Measurements from ENCODE around the gene DIP2B. TPM values are rescaled to one million over a fixed set of nuclear protein-coding genes. Genes with fewer than 3 reads are reported as not detected.
A peak's percentile ranks its signal among the peaks of the same experiment; 100 is the strongest.

The DIP2B gene
- total RNA-seq, 5 donors from 2014 or later (not counting 1 experiment from before 2014, with no cell fraction given), result 27.5 to 46.0 (median 29.6) TPM

DNA sequence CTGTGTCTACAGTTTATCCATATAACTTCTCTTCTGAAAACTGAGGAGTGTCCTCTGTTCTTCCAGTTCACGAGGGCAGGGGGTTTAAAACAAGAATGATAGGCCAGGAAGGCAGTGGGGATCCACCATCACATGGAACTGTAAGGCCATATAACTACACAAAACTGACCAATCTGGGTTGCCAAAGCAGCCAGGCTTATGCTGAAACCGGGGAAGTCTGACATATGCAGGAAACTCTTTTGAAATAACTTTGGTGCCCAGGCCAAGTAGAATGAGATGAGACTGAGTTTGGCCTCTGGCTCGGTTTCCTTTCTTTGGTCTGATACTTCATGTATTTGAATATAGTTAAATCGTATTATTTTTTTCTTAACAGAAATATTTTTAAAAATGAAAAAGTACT lies 241.1 kb downstream of the DIP2B start:
- no peak overlapping the region for H3K27ac ChIP-seq (ENCODE audit: low read length)
- Mint-ChIP-seq H3K36me3 (peaks cover 62% of the 10 kb centered on the region), H3K4me1 (no peaks in the 10 kb centered on the region), H3K9me3 (no peaks in the 10 kb centered on the region), H3K27ac (no peak overlapping the region), H3K4me3 (no peak overlapping the region), H3K27me3 (no peaks in the 10 kb centered on the region)
- ChIA-PET CTCF (interaction anchor here in 1 of 2 donors (0.8 kb wide), 1 partner anchor 41 kb away, joined by 3 read pairs; no protein-coding TSS in a partner anchor), POLR2A (no interaction called here)
- no CpG with 5 or more reads among the region's 4 CpGs for WGBS (ENCODE audit: insufficient coverage)
- DNase-seq (no peak), ATAC-seq (replicated peaks in 1 of 4) (no peak)
- no peaks in the 10 kb centered on the region for H3K9me3 ChIP-seq
- no peak overlapping the region for H3K4me3 ChIP-seq (ENCODE audit: control insufficient read depth in 1 of 2, extremely low read depth in 1 of 2, low read length in 1 of 2)
- no peaks in the 10 kb centered on the region for H3K27me3 ChIP-seq (replicated peaks in 1 of 2; ENCODE audit: control insufficient read depth in 2 of 2, extremely low read depth in 1 of 2, insufficient read depth in 2 of 2, low read length in 1 of 2)
- H3K4me1 ChIP-seq (ENCODE audit: control insufficient read depth in 1 of 2, extremely low read depth in 1 of 2, insufficient read depth in 2 of 2, low read length in 2 of 2), result no peaks in the 10 kb centered on the region
- peaks cover 9 to 54% of the 10 kb centered on the region in 2 donors for H3K36me3 ChIP-seq (ENCODE audit: control insufficient read depth in 2 of 2, extremely low read depth in 1 of 2, insufficient read depth in 1 of 2, low read length in 1 of 2)

DNA sequence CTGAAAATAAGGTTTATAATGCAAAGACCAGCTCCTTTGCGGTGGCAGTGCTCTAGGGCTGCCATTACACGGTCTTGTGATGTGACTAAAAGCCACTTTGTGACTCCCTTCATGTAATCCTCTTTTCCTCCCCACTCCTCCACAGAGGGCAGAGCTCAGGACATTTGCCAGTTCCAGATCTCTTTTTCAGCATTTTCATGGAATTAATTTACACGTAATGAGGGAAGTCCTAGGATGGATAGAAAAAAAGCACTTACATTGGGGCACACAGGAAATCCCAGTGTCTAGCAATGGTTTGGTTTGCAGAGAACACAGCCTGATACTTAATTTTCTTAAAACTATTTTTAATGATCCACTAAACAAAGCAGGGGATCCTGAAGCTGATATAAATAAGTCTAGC lies 241.6 kb downstream of the DIP2B start:
- Histone ChIP-seq H3K36me3 (ENCODE audit: control insufficient read depth in 2 of 2, extremely low read depth in 1 of 2, insufficient read depth in 1 of 2, low read length in 1 of 2) (peaks cover 9 to 48% of the 10 kb centered on the region in 2 donors), H3K27ac (ENCODE audit: low read length) (no peak overlapping the region), H3K4me3 (ENCODE audit: control insufficient read depth in 1 of 2, extremely low read depth in 1 of 2, low read length in 1 of 2) (no peak overlapping the region), H3K27me3 (replicated peaks in 1 of 2; ENCODE audit: control insufficient read depth in 2 of 2, extremely low read depth in 1 of 2, insufficient read depth in 2 of 2, low read length in 1 of 2) (no peaks in the 10 kb centered on the region), H3K4me1 (ENCODE audit: control insufficient read depth in 1 of 2, extremely low read depth in 1 of 2, insufficient read depth in 2 of 2, low read length in 2 of 2) (no peaks in the 10 kb centered on the region), H3K9me3 (no peaks in the 10 kb centered on the region)
- H3K27me3 Mint-ChIP-seq, result no peaks in the 10 kb centered on the region
- no peaks in the 10 kb centered on the region for H3K9me3 Mint-ChIP-seq
- ATAC-seq (replicated peaks in 1 of 4) (no peak), DNase-seq (no peak)
- CTCF ChIA-PET, result no interaction called here
- WGBS (ENCODE audit: insufficient coverage), result 100% methylated on average over 3 of the region's 3 CpGs
- no peak overlapping the region for H3K4me3 Mint-ChIP-seq
- H3K36me3 Mint-ChIP-seq, result peaks cover 56% of the 10 kb centered on the region
- H3K4me1 Mint-ChIP-seq, result no peaks in the 10 kb centered on the region
- H3K27ac Mint-ChIP-seq, result no peak overlapping the region
- POLR2A ChIA-PET, result no interaction called here

DNA sequence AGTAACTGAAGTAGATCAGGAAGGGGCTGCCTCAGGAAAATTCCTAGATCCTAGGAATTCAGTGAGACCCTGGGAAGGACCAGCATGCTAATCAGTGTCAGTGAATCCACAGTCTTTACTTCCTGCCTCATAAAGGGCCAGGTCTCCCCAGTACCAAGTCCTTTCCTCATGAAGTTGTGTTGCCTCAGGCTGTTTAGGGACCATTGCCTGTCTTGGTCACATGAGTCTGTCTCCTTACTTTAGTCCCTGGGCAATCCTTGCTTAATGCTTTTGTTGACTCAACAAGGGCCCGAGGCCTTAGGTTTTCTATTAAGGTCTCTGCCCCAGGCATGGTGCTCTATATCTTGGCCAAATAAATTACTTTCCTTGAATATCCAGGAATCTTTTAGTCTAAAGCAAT lies 243.0 kb downstream of the DIP2B start:
- Mint-ChIP-seq H3K4me3 (no peak overlapping the region), H3K4me1 (no peaks in the 10 kb centered on the region), H3K9me3 (no peaks in the 10 kb centered on the region), H3K27ac (no peak overlapping the region), H3K36me3 (peaks cover 48% of the 10 kb centered on the region), H3K27me3 (no peaks in the 10 kb centered on the region)
- Histone ChIP-seq H3K4me3 (ENCODE audit: control insufficient read depth in 1 of 2, extremely low read depth in 1 of 2, low read length in 1 of 2) (no peak overlapping the region), H3K27ac (ENCODE audit: low read length) (no peak overlapping the region), H3K4me1 (ENCODE audit: control insufficient read depth in 1 of 2, extremely low read depth in 1 of 2, insufficient read depth in 2 of 2, low read length in 2 of 2) (no peaks in the 10 kb centered on the region), H3K9me3 (no peaks in the 10 kb centered on the region), H3K36me3 (ENCODE audit: control insufficient read depth in 2 of 2, extremely low read depth in 1 of 2, insufficient read depth in 1 of 2, low read length in 1 of 2) (peaks cover 5 to 38% of the 10 kb centered on the region in 2 donors), H3K27me3 (replicated peaks in 1 of 2; ENCODE audit: control insufficient read depth in 2 of 2, extremely low read depth in 1 of 2, insufficient read depth in 2 of 2, low read length in 1 of 2) (no peaks in the 10 kb centered on the region)
- ChIA-PET POLR2A (no interaction called here), CTCF (no interaction called here)
- no CpG with 5 or more reads among the region's 1 CpG for WGBS (ENCODE audit: insufficient coverage)
- DNase-seq (no peak), ATAC-seq (replicated peaks in 1 of 4) (no peak)

DNA sequence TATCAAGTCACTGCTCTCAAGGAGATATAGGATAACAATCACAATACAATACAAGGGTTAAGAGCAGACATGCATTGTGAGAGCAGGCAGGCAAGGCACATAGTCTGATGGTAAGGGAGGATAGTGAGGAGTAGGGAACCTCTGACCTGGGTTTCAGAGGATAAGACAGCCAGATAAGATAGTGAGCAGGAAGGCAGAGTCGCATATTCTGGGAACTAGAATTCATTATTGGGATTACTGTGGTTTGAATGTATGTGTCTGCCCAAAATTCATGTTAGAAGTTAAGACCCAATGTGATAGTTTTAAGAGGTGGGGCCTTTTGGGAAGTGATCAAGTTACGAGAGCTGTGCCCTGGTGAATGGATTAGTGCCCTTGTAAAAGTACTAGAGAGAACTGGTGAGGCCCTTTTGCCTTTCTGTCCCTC lies 244.7 kb downstream of the DIP2B start:
- no peak for ATAC-seq (replicated peaks in 1 of 4)
- Histone ChIP-seq H3K27me3 (replicated peaks in 1 of 2; ENCODE audit: control insufficient read depth in 2 of 2, extremely low read depth in 1 of 2, insufficient read depth in 2 of 2, low read length in 1 of 2) (no peaks in the 10 kb centered on the region), H3K27ac (ENCODE audit: low read length) (no peak overlapping the region), H3K9me3 (no peaks in the 10 kb centered on the region), H3K4me3 (ENCODE audit: control insufficient read depth in 1 of 2, extremely low read depth in 1 of 2, low read length in 1 of 2) (no peak overlapping the region), H3K4me1 (ENCODE audit: control insufficient read depth in 1 of 2, extremely low read depth in 1 of 2, insufficient read depth in 2 of 2, low read length in 2 of 2) (no peaks in the 10 kb centered on the region), H3K36me3 (ENCODE audit: control insufficient read depth in 2 of 2, extremely low read depth in 1 of 2, insufficient read depth in 1 of 2, low read length in 1 of 2) (peaks cover 5 to 25% of the 10 kb centered on the region in 2 donors)
- 100% methylated on average over 2 of the region's 2 CpGs for WGBS (ENCODE audit: insufficient coverage)
- ChIA-PET POLR2A (no interaction called here), CTCF (no interaction called here)
- Mint-ChIP-seq H3K4me1 (no peaks in the 10 kb centered on the region), H3K27ac (no peak overlapping the region), H3K9me3 (no peaks in the 10 kb centered on the region), H3K36me3 (peaks cover 42% of the 10 kb centered on the region), H3K27me3 (no peaks in the 10 kb centered on the region), H3K4me3 (no peak overlapping the region)
- DNase-seq, result no peak

DNA sequence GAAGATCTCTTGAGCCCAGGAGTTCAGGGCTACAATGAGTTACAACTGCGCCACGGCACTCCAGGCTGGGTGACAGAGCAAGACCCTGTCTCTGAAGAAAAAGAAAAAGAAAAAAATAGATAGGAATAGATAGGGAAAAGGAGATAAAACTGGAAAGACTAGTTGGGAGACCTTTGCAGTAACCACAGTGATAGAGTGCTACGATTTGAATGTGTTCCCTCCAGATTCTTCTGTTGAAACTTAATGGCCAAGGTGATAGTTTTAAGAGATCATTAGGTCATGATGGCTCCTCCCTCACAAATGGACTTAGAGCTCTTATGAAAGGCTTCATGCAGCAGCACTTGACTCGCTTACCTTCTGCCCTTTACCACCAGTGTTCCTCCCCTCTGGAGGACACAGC lies 245.6 kb downstream of the DIP2B start:
- no peak overlapping the region for H3K4me3 ChIP-seq (ENCODE audit: control insufficient read depth in 1 of 2, extremely low read depth in 1 of 2, low read length in 1 of 2)
- peaks cover 2 to 21% of the 10 kb centered on the region in 2 donors for H3K36me3 ChIP-seq (ENCODE audit: control insufficient read depth in 2 of 2, extremely low read depth in 1 of 2, insufficient read depth in 1 of 2, low read length in 1 of 2)
- DNase-seq (no peak), ATAC-seq (replicated peaks in 1 of 4) (no peak)
- no peaks in the 10 kb centered on the region for H3K9me3 ChIP-seq
- H3K4me1 ChIP-seq (ENCODE audit: control insufficient read depth in 1 of 2, extremely low read depth in 1 of 2, insufficient read depth in 2 of 2, low read length in 2 of 2), result no peaks in the 10 kb centered on the region
- WGBS (ENCODE audit: insufficient coverage), result 91% methylated on average over 4 of the region's 4 CpGs
- ChIA-PET POLR2A (no interaction called here), CTCF (no interaction called here)
- Mint-ChIP-seq H3K4me3 (no peak overlapping the region), H3K27me3 (no peaks in the 10 kb centered on the region), H3K9me3 (no peaks in the 10 kb centered on the region), H3K36me3 (peaks cover 37% of the 10 kb centered on the region), H3K4me1 (no peaks in the 10 kb centered on the region), H3K27ac (no peak overlapping the region)
- H3K27ac ChIP-seq (ENCODE audit: low read length), result no peak overlapping the region
- H3K27me3 ChIP-seq (replicated peaks in 1 of 2; ENCODE audit: control insufficient read depth in 2 of 2, extremely low read depth in 1 of 2, insufficient read depth in 2 of 2, low read length in 1 of 2), result no peaks in the 10 kb centered on the region

DNA sequence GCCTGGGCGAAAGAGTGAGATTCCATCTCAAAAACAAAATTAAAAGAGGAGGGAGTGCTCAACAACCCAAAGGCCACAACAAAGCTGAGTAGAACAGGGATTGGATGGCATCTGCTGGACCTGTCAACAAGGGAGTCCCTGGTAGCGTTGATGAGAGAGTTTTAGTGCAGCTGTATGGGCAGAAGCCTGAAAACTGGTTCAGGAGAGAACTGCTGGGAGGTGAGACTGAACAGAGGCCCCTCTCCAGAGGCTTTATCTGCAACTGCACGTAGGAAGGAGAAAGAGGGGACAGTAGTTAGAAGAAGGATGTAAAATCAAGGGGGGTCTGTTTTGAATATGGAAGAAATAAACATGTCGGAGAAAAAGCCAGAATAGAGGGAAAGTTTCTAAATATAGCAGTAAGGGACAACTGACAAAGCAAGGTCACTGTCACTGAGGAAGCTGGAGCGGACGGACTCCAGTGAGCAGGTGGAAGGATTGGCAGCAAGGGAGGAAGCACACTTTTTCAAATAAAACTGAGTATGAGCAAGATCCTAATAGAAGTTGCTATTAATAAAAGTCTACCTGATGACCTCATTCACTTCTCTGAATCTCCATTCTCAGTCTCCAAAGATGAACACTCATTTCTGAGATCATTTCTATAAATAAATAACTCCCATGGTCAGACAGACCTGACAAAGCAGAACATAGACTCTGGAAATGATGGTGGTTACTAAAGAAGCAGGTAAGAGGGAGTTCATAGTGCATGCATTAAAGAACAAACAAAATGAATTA lies 247.3 kb downstream of the DIP2B start:
- Histone ChIP-seq H3K4me1 (ENCODE audit: control insufficient read depth in 1 of 2, extremely low read depth in 1 of 2, insufficient read depth in 2 of 2, low read length in 2 of 2) (no peaks in the 10 kb centered on the region), H3K36me3 (ENCODE audit: control insufficient read depth in 2 of 2, extremely low read depth in 1 of 2, insufficient read depth in 1 of 2, low read length in 1 of 2) (peaks cover 0 to 11% of the 10 kb centered on the region in 2 donors), H3K4me3 (ENCODE audit: control insufficient read depth in 1 of 2, extremely low read depth in 1 of 2, low read length in 1 of 2) (no peak overlapping the region), H3K27ac (ENCODE audit: low read length) (no peak overlapping the region), H3K9me3 (no peaks in the 10 kb centered on the region), H3K27me3 (replicated peaks in 1 of 2; ENCODE audit: control insufficient read depth in 2 of 2, extremely low read depth in 1 of 2, insufficient read depth in 2 of 2, low read length in 1 of 2) (no peaks in the 10 kb centered on the region)
- WGBS (ENCODE audit: insufficient coverage), result 96% methylated on average over 2 of the region's 6 CpGs
- Mint-ChIP-seq H3K4me1 (no peaks in the 10 kb centered on the region), H3K27ac (peak overlapping the region in 1 of 2 donors; percentile 58), H3K27me3 (no peaks in the 10 kb centered on the region), H3K4me3 (no peak overlapping the region), H3K9me3 (no peaks in the 10 kb centered on the region), H3K36me3 (peaks cover 26% of the 10 kb centered on the region)
- ATAC-seq (replicated peaks in 1 of 4) (no peak), DNase-seq (no peak)
- CTCF ChIA-PET, result no interaction called here
- POLR2A ChIA-PET, result no interaction called here
